Stimulated activated CD4-positive, alpha-beta T cell treated with anti-CD3 and anti-CD28 coated beads, TNF-alpha, amount 100 ng/mL, for 4 hours (primary cell): ENCODE results near the gene CHD3.
"Not testable (repeated sequence)": the region's sequence is repeated elsewhere in the genome, so short reads cannot be mapped to it uniquely, and the experiment has no call there.

Source experiments
- DNase-seq, 3 experiments: peaks; one replicate each; pipeline ENCODE4 v3.0.0-alpha.2; 2020; ENCODE audit warnings: low read depth in 3 of 3

CHD3 gene

DNA sequence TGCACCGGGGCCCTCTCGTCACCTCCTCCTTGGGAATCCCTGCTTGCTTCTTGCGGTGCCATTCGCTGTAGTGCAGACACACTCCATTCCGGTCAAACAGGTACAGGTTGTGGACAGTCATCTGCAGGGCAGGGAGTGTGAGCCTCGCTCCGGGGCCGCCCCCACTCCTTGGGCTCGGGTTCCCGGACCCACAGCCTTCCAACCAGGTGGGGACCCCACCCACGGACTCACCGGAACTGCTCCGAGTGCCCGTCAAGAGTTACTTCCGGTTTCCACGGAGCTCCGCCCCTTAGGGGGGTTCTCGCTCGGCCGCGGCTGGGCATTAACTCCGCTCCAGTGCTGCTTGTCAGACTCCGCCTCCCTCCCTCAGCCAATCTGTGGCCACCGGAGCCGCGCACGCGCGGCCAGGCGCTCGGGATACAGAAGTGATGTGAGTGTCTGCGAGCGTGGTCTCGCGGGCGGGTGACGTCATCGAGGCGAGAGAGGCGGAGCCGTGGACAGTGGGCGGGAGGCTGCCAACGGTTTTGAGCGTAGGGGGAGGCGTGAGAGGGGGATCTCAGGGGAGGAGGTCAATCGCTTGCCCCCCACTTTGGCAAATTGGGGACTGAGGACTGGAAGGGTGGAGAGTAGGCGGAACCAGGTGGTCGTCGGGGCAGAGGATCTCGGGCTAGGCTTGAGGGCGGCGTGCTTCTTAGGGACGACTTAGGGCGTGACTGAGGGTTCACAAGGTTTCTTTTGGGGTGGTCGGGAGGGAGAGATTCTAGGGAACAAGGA is 43.3 kb downstream of the CHD3 start, which contains the start of the genes CNTROB and TRAPPC1:
Gene CNTROB (plus strand): TSS at position 498 of the 774 bp plus-strand sequence. CDS start 874 bp downstream, outside the sequence.
Gene TRAPPC1 (minus strand): TSS at position 238 of the 774 bp plus-strand sequence. CDS start 117 bp downstream, at position 121.
- peak; percentile 98 to 99 (median 99) for DNase-seq

DNA sequence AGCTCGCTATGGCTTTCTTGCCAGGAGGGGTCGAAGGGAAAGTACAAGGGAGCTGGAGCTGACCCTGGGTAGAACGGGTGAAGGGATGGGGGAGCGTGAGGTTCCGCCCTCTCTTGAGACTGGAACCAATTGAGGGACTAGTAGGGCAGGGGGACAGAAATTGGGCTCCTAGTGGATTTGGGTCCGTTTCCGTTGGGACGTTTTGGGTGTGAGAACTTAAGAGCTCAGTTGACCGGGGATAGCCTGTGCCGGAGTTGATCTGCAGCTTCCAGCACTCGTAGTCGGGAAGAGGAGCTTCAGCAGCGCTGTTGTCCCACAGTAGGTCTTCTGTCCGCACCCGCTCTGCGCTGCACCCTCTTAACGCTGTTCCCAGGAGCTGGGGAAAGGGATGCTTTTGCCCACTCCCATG is 43.9 kb downstream of the CHD3 start:
- DNase-seq, result no peak

GRCh38 chr17:7932949-7933348 is 44.4 kb downstream of the CHD3 start:
- DNase-seq, result no peak

- DNase-seq, result no peak
Measured at GRCh38 chr17:7935859-7936258, 47.3 kb downstream of the CHD3 start.

- no peak for DNase-seq
Measured at GRCh38 chr17:7940034-7940433, 51.4 kb downstream of the CHD3 start.

- no peak for DNase-seq
Measured at GRCh38 chr17:7940743-7941142, 52.2 kb downstream of the CHD3 start.

DNA sequence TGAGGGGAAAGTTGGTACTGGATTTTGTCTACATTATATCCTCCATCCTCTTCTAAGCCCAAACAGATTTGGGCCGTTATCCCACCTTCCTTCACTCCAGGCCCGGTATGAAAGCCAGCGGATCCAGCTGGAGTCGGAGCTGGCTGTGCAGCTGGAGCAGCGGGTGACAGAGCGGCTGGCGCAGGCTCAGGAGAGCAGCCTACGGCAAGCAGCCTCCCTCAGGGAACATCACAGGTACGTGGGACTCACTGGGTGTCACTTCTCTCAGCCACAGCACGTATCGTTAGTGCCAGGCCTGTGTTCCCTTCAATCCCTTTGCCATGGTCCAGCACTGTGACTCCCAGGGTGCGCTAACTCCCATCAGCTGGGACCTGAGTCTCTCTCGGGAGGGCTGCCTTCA is 54.7 kb downstream of the CHD3 start:
- no peak for DNase-seq

DNA sequence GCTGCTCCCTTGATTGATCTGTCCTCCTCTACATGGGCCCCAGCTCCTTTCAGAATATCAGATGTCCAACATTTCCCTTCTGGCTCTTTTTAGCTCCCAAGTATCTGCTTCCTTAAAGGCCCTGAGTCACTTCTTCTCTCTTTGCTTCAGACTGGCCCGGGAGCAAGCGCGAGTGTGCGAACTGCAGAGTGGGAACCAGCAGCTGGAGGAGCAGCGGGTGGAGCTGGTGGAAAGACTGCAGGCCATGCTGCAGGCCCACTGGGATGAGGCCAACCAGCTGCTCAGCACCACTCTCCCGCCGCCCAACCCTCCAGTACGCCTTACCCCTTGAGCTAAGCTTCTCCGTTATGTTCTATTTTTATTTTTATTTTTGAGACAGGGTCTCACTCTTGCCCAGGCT is 55.7 kb downstream of the CHD3 start:
- DNase-seq, result no peak

GRCh38 chr17:7945651-7946050 is 57.1 kb downstream of the CHD3 start:
- DNase-seq, result no peak

DNA sequence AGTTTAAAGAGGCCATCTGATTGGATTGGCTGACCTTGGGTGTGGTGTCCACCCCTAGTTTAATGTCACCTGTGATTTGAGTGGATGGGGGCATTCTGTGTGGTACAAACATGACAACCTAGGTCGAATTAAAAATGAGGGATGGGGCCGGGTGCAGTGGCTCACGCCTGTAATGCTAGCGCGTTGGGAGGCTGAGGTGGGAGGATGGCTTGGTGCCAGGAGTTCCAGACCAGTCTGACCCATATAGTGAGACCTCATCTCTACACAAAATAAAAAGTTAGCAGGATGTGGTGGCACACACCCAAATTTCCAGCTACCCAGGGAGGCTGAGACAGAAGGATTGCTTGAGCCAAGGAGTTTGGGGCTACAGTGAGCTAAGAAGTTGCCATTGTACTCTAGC is 57.9 kb downstream of the CHD3 start:
- DNase-seq, result no peak

GRCh38 chr17:7947651-7948050 is 59.1 kb downstream of the CHD3 start:
- no peak for DNase-seq

DNA sequence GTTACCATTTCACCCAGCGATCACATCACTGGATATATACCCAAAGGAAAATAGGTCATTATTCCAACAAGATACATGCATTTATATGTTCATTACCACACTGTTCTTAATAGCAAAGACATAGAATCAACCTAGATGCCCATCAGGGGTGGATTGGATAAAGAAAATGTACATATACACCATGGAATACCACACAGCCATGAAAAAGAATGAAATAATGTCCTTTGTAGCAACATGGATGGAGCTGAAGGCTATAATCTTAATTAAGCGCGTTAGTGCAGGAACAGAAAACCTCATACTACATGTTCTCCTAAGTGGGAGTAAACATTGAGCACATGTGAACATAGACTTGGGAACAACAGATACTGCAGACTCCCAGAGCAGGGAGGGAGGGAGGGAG is 62.0 kb downstream of the CHD3 start:
- no peak for DNase-seq

DNA sequence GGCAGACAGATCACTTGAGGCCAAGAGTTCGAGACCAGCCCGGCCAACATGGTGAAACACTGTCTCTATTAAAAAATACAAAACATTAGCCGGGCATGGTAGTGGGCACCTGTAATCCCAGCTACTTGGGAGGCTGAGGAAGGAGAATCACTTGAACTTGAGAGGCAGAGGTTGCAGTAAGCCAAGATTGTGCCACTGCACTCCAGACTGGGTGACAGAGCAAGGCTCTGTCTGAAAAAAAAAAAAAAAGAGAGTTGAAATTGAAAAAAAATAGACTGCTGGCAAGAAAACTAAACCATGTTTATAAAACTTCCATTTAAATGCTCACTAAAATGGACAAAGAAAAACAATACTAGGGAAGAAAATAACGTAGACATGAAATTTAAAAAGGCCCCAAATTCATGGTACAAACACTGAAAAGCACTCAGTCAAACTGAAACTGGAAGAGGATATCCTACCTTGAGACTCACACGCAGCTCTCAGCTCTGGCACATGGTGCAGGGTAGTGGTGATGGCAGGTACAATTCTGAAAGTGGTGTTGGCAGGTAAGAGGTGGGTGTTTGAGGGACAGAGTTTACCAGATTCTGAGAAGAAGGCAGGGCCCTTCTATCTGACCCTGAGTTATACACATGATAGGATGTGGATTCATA is 62.7 kb downstream of the CHD3 start:
- no peak for DNase-seq

DNA sequence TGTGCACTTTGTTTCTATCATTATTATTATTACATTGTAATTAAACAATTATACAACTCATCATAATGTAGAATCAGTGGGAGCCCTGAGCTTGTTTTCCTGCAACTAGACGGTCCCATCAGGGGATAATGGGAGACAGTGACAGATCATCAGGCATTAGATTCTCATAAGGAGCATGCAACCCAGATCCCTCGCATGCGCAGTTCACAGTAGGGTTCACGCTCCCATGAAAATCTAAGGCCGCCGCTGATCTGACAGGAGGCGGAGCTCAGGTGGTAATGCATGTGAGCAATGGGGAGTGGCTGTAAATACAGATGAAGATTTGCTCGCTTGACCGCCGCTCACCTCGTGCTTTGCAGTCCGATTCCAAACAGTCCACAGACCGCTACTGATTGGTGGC is 64.7 kb downstream of the CHD3 start:
- DNase-seq, result not testable (repeated sequence)

DNA sequence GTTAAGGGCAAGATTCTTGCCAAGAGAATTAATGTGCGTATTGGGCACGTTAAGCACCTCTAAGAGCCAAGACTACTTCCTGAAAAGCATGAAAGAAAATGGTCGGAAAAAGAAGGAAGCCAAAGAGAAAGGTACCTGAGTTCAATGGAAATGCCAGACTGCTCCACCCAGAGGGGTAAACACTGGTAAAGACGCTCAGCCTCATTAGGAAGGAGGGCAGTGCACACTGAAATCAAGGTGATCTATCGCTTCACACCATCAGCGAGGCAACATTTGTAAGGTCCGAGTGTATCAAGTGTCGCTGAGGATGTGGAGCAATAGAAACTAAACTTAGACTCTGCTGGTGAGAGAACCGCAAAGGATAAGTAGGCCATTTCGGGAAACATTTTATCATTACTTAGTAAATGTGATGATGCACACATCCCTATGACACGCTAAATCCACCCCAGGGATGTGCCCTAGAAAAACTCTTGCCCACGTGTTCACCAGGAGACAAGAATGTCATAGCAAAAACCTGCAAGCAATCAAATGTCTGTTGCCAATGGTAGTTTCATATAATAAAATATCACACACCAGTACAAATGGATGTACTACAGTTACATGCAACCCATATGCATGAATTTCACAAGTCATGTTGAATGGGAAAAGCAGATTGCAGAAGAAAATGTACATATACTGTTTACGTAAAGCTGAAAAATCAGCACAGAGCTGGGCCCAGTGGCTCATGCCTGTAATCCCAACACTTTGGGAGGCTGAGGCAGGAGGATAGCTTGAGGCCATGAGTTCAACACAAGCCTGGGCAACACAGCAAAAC is 67.0 kb downstream of the CHD3 start:
- no peak for DNase-seq

DNA sequence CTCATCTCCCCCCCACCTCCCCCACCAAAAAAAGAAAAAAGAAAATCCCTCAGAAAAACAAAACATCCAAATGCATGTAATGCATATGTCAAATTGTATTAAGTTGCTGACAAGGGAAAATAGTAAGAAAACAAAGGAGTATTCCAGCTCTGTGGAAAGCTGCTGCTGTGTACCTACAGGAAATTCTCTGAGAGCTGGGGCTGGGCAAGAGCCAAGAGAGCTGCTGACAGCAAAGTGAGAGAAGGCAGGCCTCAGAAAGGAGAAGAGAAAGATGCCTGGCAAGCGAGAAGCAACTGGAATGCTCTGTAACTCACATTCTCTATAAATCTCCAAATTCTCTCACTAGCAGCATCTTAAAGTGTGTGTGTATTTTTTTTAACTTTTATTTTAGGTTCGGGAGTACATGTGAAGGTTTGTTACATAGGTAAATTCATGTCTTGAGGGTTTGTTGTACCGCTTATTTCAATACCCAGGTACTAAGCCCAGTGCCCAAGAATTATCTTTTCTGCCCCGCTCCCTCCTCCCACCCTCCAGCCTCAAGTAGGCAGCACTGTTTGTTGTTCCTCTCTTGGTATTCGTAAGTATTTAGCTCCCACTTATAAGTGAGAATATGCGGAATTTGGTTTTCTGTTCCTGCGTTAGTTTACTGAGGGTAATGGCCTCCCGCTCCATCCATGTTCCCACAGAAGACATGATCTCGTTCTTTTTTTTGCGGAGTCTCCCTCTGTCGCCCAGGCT is 67.8 kb downstream of the CHD3 start:
- DNase-seq, result no peak

GRCh38 chr17:7959503-7960253 is 71.1 kb downstream of the CHD3 start:
- DNase-seq, result no peak

- no peak for DNase-seq
Measured at GRCh38 chr17:7961421-7961820, 72.8 kb downstream of the CHD3 start.
